CD14-positive monocyte (primary cell): ENCODE data around the gene SMARCC1. TPM values are rescaled to one million over a fixed set of nuclear protein-coding genes. Genes with fewer than 3 reads are reported as not detected.

Experiments used
- DNase-seq, 3 donors: peaks; one replicate each; pipeline ENCODE4 v3.0.0-alpha.2; 2011 to 2022
- H2AFZ ChIP-seq: 2 replicates; pipeline ENCODE4 v1.6.0; 2012; ENCODE audit warnings: mild to moderate bottlenecking, low read depth, low read length, inconsistent platforms; ENCODE audit not compliant: insufficient read depth, poor library complexity, severe bottlenecking
- H3K27ac ChIP-seq, 2 donors: 1 replicate in 1 of 2; 2 replicates in 1 of 2; pipeline ENCODE4 v1.5.1; 2012 to 2013; ENCODE audit warnings: low read length in 2 of 2, control low read depth in 1 of 2, inconsistent platforms in 1 of 2, low read depth in 1 of 2, mild to moderate bottlenecking in 1 of 2
- H3K27me3 ChIP-seq, 2 donors: one replicate each; pipeline versions ENCODE4 v1.6.0 to v1.6.1; 2011 to 2013; ENCODE audit warnings: low read length in 2 of 2; ENCODE audit not compliant: control insufficient read depth in 2 of 2, insufficient read depth in 2 of 2
- H3K36me3 ChIP-seq, 2 donors: replicated peaks in 1 of 2; 1 replicate in 1 of 2; 2 replicates in 1 of 2; pipeline versions ENCODE4 v1.5.1 to v1.6.1; 2012 to 2013; ENCODE audit warnings: low read length in 2 of 2, control low read depth in 1 of 2, inconsistent platforms in 1 of 2, mild to moderate bottlenecking in 1 of 2; ENCODE audit not compliant: insufficient read depth in 2 of 2, control insufficient read depth in 1 of 2
- H3K4me1 ChIP-seq, 2 donors: 1 replicate in 1 of 2; 2 replicates in 1 of 2; pipeline versions ENCODE4 v1.5.1 to v1.6.1; 2012 to 2013; ENCODE audit warnings: low read length in 2 of 2, control low read depth in 1 of 2, inconsistent platforms in 1 of 2, mild to moderate bottlenecking in 1 of 2, moderate library complexity in 1 of 2; ENCODE audit not compliant: insufficient read depth in 2 of 2, control insufficient read depth in 1 of 2
- H3K4me2 ChIP-seq: replicated peaks from 2 replicates; pipeline ENCODE3; 2012; ENCODE audit warnings: low read length, moderate library complexity, mild to moderate bottlenecking; ENCODE audit not compliant: poor library complexity, severe bottlenecking; ENCODE audit errors: extremely low read depth
- H3K4me3 ChIP-seq, 3 experiments: fragments of 200-600 bp in 1 of 3; sonication (generic) in 1 of 3; replicated peaks in 1 of 3; 1 replicate in 2 of 3; 2 replicates in 1 of 3; pipeline ENCODE4 v1.5.1; 2011 to 2013; ENCODE audit warnings: low read length in 3 of 3, mild to moderate bottlenecking in 3 of 3, control low read depth in 2 of 3, low read depth in 2 of 3, inconsistent platforms in 1 of 3, moderate library complexity in 1 of 3
- H3K79me2 ChIP-seq: 2 replicates; pipeline ENCODE4 v1.6.0; 2012; ENCODE audit warnings: mild to moderate bottlenecking, control low read depth, inconsistent platforms, low read length, moderate library complexity; ENCODE audit not compliant: insufficient read depth
- H3K9ac ChIP-seq: 2 replicates; pipeline ENCODE4 v1.6.0; 2017; ENCODE audit warnings: low read length, mild to moderate bottlenecking; ENCODE audit not compliant: insufficient read depth, poor library complexity, severe bottlenecking
- H3K9me3 ChIP-seq, 2 donors: replicated peaks in 1 of 2; 1 replicate in 1 of 2; 2 replicates in 1 of 2; pipeline versions ENCODE4 v1.5.1 to v1.6.1; 2012 to 2013; ENCODE audit warnings: low read length in 2 of 2, control low read depth in 1 of 2; ENCODE audit not compliant: control insufficient read depth in 1 of 2, insufficient read depth in 1 of 2
- H4K20me1 ChIP-seq: 2 replicates; pipeline ENCODE4 v1.6.0; 2012; ENCODE audit warnings: mild to moderate bottlenecking, low read length, control low read depth, moderate library complexity; ENCODE audit not compliant: insufficient read depth
- H3K27ac Mint-ChIP-seq, 7 donors: one replicate each; pipeline ENCODE4 v1.8.0; 2020; ENCODE audit warnings: mild to moderate bottlenecking in 7 of 7, mixed read lengths in 7 of 7, moderate library complexity in 6 of 7, inconsistent platforms in 2 of 7
- H3K27me3 Mint-ChIP-seq, 3 donors: one replicate each; pipeline ENCODE4 v1.8.0; 2021 to 2022; ENCODE audit warnings: low read depth in 3 of 3, mild to moderate bottlenecking in 3 of 3, mixed read lengths in 3 of 3, moderate library complexity in 3 of 3, inconsistent platforms in 1 of 3
- H3K36me3 Mint-ChIP-seq, 2 donors: one replicate each; pipeline ENCODE4 v1.8.0; 2020; ENCODE audit warnings: mixed read lengths in 2 of 2, inconsistent platforms in 1 of 2, mild to moderate bottlenecking in 1 of 2
- H3K4me1 Mint-ChIP-seq: one replicate; pipeline ENCODE4 v1.8.0; 2020; ENCODE audit warnings: mild to moderate bottlenecking, mixed read lengths
- H3K4me3 Mint-ChIP-seq, 2 donors: one replicate each; pipeline ENCODE4 v1.8.0; 2020; ENCODE audit warnings: mild to moderate bottlenecking in 2 of 2, mixed read lengths in 2 of 2, moderate library complexity in 1 of 2
- H3K9me3 Mint-ChIP-seq, 7 donors: one replicate each; pipeline ENCODE4 v1.8.0; 2020 to 2022; ENCODE audit warnings: mixed read lengths in 7 of 7, mild to moderate bottlenecking in 6 of 7, moderate library complexity in 6 of 7, inconsistent platforms in 2 of 7
- WGBS: methylation state at CpG from one replicate; pipeline ENCODE4 v1.1.5; 2013; ENCODE audit warnings: missing lambda C conversion rate; ENCODE audit not compliant: insufficient coverage; 5-methylcytosine and 5-hydroxymethylcytosine counted together
- intact Hi-C, 2 donors: fragments of 100-400 bp; cut with micrococcal nuclease; formaldehyde crosslinking; loops; one replicate each; pipeline versions ENCODE4 v1.15.0 to v1.15.1; 2023
- polyA plus RNA-seq, 3 donors: library from polyadenylated mRNA; depleted of rRNA in 1 of 3; unstranded in 2 of 3; stranded (reverse) in 1 of 3; fragments of 300-500 nt in 2 of 3; fragments of >200 nt in 1 of 3; fragmentation: Illumina TruSeq in 2 of 3; gene quantifications; 1 replicate in 2 of 3; 2 replicates in 1 of 3; pipeline ENCODE4 v1.2.3, GENCODE V29; 2012 to 2021
- TF ChIP-seq, protein P1 (sequence below): fragments of 200-600 bp; IDR thresholded peaks from one replicate; pipeline ENCODE4 v1.8.0; 2022; ENCODE audit warnings: antibody characterized with exemption, mild to moderate bottlenecking

SMARCC1 gene
- polyA plus RNA-seq, 3 donors = 8.8 to 33.5 (median 20.5) TPM

GRCh38 chr3:47568901-47569300 is 212.8 kb downstream of the SMARCC1 start:
- WGBS = 99% methylated on average over 6 of the region's 6 CpGs
- Mint-ChIP-seq H3K9me3 (peaks cover 0 to 3% (median 0%) of the 10 kb centered on the region in 7 donors), H3K36me3 (no peaks in the 10 kb centered on the region), H3K4me3 (no peak overlapping the region), H3K4me1 (peaks cover 5% of the 10 kb centered on the region), H3K27ac (no peak overlapping the region), H3K27me3 (peaks cover 7 to 20% (median 16%) of the 10 kb centered on the region in 3 donors)
- H4K20me1 ChIP-seq = no peaks in the 10 kb centered on the region
- no peak overlapping the region for H3K4me2 ChIP-seq
- intact Hi-C loops = no loop called here
- H3K9me3 ChIP-seq = no peaks in the 10 kb centered on the region
- no peaks in the 10 kb centered on the region for H3K79me2 ChIP-seq
- no peak overlapping the region for H3K4me3 ChIP-seq
- H3K36me3 ChIP-seq = no peaks in the 10 kb centered on the region
- TF ChIP-seq, protein P1, sequence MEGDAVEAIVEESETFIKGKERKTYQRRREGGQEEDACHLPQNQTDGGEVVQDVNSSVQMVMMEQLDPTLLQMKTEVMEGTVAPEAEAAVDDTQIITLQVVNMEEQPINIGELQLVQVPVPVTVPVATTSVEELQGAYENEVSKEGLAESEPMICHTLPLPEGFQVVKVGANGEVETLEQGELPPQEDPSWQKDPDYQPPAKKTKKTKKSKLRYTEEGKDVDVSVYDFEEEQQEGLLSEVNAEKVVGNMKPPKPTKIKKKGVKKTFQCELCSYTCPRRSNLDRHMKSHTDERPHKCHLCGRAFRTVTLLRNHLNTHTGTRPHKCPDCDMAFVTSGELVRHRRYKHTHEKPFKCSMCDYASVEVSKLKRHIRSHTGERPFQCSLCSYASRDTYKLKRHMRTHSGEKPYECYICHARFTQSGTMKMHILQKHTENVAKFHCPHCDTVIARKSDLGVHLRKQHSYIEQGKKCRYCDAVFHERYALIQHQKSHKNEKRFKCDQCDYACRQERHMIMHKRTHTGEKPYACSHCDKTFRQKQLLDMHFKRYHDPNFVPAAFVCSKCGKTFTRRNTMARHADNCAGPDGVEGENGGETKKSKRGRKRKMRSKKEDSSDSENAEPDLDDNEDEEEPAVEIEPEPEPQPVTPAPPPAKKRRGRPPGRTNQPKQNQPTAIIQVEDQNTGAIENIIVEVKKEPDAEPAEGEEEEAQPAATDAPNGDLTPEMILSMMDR = no peak
- H3K9ac ChIP-seq = no peak overlapping the region
- no peak overlapping the region for H2AFZ ChIP-seq
- H3K27ac ChIP-seq = no peak overlapping the region
- H3K4me1 ChIP-seq = peaks cover 0 to 4% of the 10 kb centered on the region in 2 donors
- H3K27me3 ChIP-seq = peaks cover 0 to 13% of the 10 kb centered on the region in 2 donors
- DNase-seq = no peak

GRCh38 chr3:47567149-47567548 is 214.5 kb downstream of the SMARCC1 start:
- H3K4me1 Mint-ChIP-seq = peaks cover 5% of the 10 kb centered on the region

More at GRCh38 chr3:47567149-47567548, 214.5 kb downstream of the SMARCC1 start:
- no peak overlapping the region for H3K4me3 ChIP-seq
- no peaks in the 10 kb centered on the region for H3K9me3 ChIP-seq
- H3K9me3 Mint-ChIP-seq = peaks cover 0 to 1% (median 0%) of the 10 kb centered on the region in 7 donors
- no peak overlapping the region for H3K4me2 ChIP-seq
- H3K27me3 ChIP-seq = peaks cover 0 to 4% of the 10 kb centered on the region in 2 donors
- peaks cover 5 to 10% (median 8%) of the 10 kb centered on the region in 3 donors for H3K27me3 Mint-ChIP-seq
- DNase-seq = no peak
- no peak overlapping the region for H3K27ac Mint-ChIP-seq
- no peak overlapping the region for H3K27ac ChIP-seq
- H3K79me2 ChIP-seq = no peaks in the 10 kb centered on the region
- H3K4me1 ChIP-seq = peaks cover 0 to 4% of the 10 kb centered on the region in 2 donors
- WGBS = 92% methylated on average over 2 of the region's 4 CpGs
- H4K20me1 ChIP-seq = no peaks in the 10 kb centered on the region
- no peaks in the 10 kb centered on the region for H3K36me3 ChIP-seq
- H3K9ac ChIP-seq = no peak overlapping the region
- TF ChIP-seq, protein P1 = no peak
- no peaks in the 10 kb centered on the region for H3K36me3 Mint-ChIP-seq
- intact Hi-C loops = no loop called here
- no peak overlapping the region for H2AFZ ChIP-seq
- no peak overlapping the region for H3K4me3 Mint-ChIP-seq
